Measurements from ENCODE around the gene FOXD3. TPM values are rescaled to one million over a fixed set of nuclear protein-coding genes. Genes with fewer than 3 reads are reported as not detected.
A peak's percentile ranks its signal among the peaks of the same experiment; 100 is the strongest.

FOXD3 gene
- total RNA-seq, 1 experiment from 2014 or later = 25.8 TPM

DNA sequence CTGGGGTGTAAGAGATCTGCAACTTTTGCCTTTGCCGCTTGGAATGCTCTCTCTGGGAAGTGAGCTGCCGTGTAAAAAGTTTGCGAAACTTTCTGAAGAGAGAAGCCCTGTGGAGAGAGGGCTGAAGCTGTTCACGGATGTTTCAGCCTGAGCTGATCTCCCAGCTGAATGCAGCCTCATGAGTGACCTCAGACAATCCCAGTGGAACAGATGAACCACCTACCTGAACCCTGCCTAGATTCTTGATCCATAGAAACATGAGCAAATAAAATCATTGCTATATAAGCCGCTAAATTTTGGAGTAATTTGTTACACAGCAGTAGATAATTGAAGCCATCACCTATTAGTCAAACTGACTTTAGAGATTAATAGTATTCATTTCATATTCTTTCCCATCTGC is 40.6 kb downstream of the FOXD3 start:
- Histone ChIP-seq H3K4me1 (ENCODE audit: insufficient read depth, low read length) (no peaks in the 10 kb centered on the region), H2BK5ac (ENCODE audit: insufficient read length, low read length) (no peak overlapping the region), H3K27me3 (ENCODE audit: insufficient read depth, low read length) (no peaks in the 10 kb centered on the region), H4K8ac (replicated peaks; ENCODE audit: insufficient read length, low read depth, low read length) (no peak overlapping the region), H3T11ph (ENCODE audit: low read length) (no peak overlapping the region), H4K5ac (ENCODE audit: insufficient read length, low read depth, low read length) (no peak overlapping the region), H2BK15ac (ENCODE audit: low read depth, low read length) (no peak overlapping the region), H3K23ac (ENCODE audit: insufficient read length, low read depth, low read length) (no peak overlapping the region), H3K23me2 (ENCODE audit: insufficient read length, low read depth, low read length, poor library complexity, severe bottlenecking) (no peaks in the 10 kb centered on the region), H2AK5ac (ENCODE audit: insufficient read length, low read length) (no peak overlapping the region), H3K18ac (ENCODE audit: insufficient read length, low read depth, low read length) (no peak overlapping the region), H3K56ac (ENCODE audit: insufficient read length, low read depth, low read length) (no peak overlapping the region), H4K91ac (ENCODE audit: insufficient read length, low read depth, low read length) (no peak overlapping the region), H2BK120ac (ENCODE audit: low read depth, low read length, poor library complexity, severe bottlenecking) (no peak overlapping the region), H3K79me2 (ENCODE audit: insufficient read depth, low read length) (no peaks in the 10 kb centered on the region), H4K20me1 (ENCODE audit: control insufficient read depth, insufficient read depth, insufficient read length) (no peaks in the 10 kb centered on the region), H2BK20ac (ENCODE audit: low read depth, low read length, poor library complexity, severe bottlenecking) (no peak overlapping the region), H2AFZ (ENCODE audit: low read length) (no peak overlapping the region), H3K4ac (ENCODE audit: low read depth, low read length) (no peak overlapping the region), H3K14ac (ENCODE audit: insufficient read depth, low read length) (no peak overlapping the region), H3K79me1 (ENCODE audit: insufficient read depth, low read depth, low read length, poor library complexity, severe bottlenecking) (no peaks in the 10 kb centered on the region), H3K9me3 (ENCODE audit: control insufficient read depth, low read depth, low read length) (no peaks in the 10 kb centered on the region), H2BK12ac (ENCODE audit: insufficient read length, low read depth, low read length) (no peak overlapping the region), H3K27ac (ENCODE audit: insufficient read length, low read depth, low read length) (no peak overlapping the region), H3K4me2 (ENCODE audit: insufficient read depth, insufficient read length, low read length) (no peak overlapping the region), H3K9ac (ENCODE audit: extremely low read depth, insufficient read length, low read length) (no peak overlapping the region)
- Mint-ChIP-seq H3K27ac (peak overlapping the region in 2 of 3 experiments; percentile 37 to 81; a peak in 1 of 7 replicates), H3K4me3 (no peak overlapping the region), H3K36me3 (ENCODE audit: insufficient read depth in 1 of 3, low read depth in 3 of 3) (peaks cover 0 to 2% (median 0%) of the 10 kb centered on the region in 3 experiments; a peak in 2 of 7 replicates), H3K4me1 (peaks cover 14 to 23% of the 10 kb centered on the region in 2 experiments), H3K9me3 (peaks cover 5 to 6% of the 10 kb centered on the region in 2 experiments; a peak in 3 of 5 replicates), H3K27me3 (ENCODE audit: low read depth) (peaks cover 12% of the 10 kb centered on the region)
- TF ChIP-seq CTCF (conservative IDR thresholded peaks at IDR 0.05) = no peak
- no peak for DNase-seq
- no CpG with 5 or more reads among the region's 5 CpGs for WGBS (ENCODE audit: extremely low coverage, insufficient read length, low lambda C conversion rate)

All from H9 (cell line).